ENCODE measurements around the gene MYOG. TPM values are rescaled to one million over a fixed set of nuclear protein-coding genes. Genes with fewer than 3 reads are reported as not detected.
A peak's percentile ranks its signal among the peaks of the same experiment; 100 is the strongest.

The MYOG gene
- total and polyA plus RNA-seq, 7 donors: not detected

DNA sequence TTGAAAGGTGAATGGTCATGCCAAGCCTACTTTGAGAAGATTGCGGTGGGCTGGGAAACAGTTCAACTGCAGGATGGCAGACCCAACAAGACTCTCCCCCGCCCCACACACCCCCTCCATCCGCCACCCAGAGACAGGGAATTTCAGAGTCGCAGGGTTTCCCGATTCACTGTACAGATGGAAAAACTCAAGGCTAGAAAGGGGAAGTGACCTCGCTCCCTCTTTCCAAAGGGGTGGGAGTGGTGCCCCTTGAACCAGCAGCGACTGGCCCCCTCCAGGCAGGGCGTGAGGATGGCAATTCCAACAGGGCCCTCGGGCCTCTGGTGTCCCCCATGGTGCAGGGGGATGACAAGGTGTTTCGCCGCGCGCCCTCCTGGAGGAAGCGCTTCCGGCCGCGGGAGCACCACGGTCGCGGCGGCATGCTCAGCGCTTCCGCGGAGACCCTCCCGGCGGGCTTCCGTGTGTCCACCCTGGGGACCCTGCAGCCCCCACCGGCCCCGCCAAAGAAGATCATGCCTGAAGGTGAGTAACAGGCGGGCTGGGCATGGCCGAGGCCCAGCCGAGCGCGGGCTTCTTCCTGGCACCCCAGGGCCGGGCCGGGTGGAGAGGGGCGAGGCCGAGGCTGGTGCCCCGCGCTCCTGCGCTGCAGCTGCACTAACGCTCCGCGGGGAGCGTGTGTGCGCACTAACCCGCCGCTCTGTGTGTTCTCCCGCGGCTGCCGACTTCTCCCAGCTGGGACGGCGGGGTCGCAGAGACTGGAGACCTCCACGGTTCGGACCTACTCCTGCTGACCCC lies 10.4 kb downstream of the MYOG start:
- no peak for TF ChIP-seq POLR2A (IDR thresholded peaks at IDR 0.05)
- TF ChIP-seq EP300 (IDR thresholded peaks at IDR 0.05): no peak
- no peak for TF ChIP-seq POLR2AphosphoS5 (IDR thresholded peaks at IDR 0.05)
- no peak for TF ChIP-seq CTCF (IDR thresholded peaks at IDR 0.05)
- intact Hi-C loops (cut with DNase I): no loop called here
- no peaks in the 10 kb centered on the region for H3K9me3 ChIP-seq
- H3K27me3 ChIP-seq: peaks cover 3 to 16% (median 5%) of the 10 kb centered on the region in 3 donors
- H3K27ac ChIP-seq: no peak overlapping the region
- H3K4me1 ChIP-seq: peaks cover 0 to 10% (median 8%) of the 10 kb centered on the region in 4 donors
- WGBS, 2 donors: 12% methylated on average over 56 of the region's 56 CpGs
- H3K4me3 ChIP-seq: peak overlapping the region in 3 of 4 donors; percentile 14 to 42 (median 40)
- no peaks in the 10 kb centered on the region for H3K36me3 ChIP-seq
- peak; percentile 34 for DNase-seq

DNA sequence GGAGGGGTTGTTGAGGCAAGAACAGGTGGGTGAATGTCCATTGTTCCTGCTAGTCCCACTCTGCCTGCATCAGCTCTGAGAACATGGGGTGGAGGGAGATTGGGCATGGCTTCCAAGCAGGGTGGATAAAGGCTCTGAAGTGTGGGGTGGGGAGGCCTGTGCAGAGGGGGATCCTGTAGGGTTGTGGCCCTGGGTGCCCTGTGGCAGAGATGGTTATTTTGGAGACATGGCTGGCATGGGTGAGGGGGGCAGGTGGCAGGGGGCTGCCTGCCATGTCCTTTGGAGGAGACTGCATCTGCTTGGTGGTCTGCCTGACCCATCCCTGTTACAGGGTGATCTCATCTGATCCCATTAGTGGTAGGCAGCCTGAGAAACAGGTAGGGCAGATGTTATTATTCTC lies 11.2 kb downstream of the MYOG start:
- Histone ChIP-seq H3K27ac (no peak overlapping the region), H3K27me3 (peaks cover 3 to 16% (median 5%) of the 10 kb centered on the region in 3 donors), H3K36me3 (no peaks in the 10 kb centered on the region), H3K9me3 (no peaks in the 10 kb centered on the region), H3K4me3 (no peak overlapping the region), H3K4me1 (peaks cover 0 to 18% (median 15%) of the 10 kb centered on the region in 4 donors)
- intact Hi-C loops (cut with DNase I): no loop called here
- peak; percentile 20 for DNase-seq
- TF ChIP-seq POLR2AphosphoS5 (IDR thresholded peaks at IDR 0.05) (no peak), POLR2A (IDR thresholded peaks at IDR 0.05) (no peak), EP300 (IDR thresholded peaks at IDR 0.05) (no peak), CTCF (IDR thresholded peaks at IDR 0.05) (no peak)

GRCh38 chr1:203073469-203073868 lies 12.3 kb downstream of the MYOG start:
- H3K4me1 ChIP-seq: peaks cover 0 to 29% (median 27%) of the 10 kb centered on the region in 4 donors
- peaks cover 3 to 16% (median 5%) of the 10 kb centered on the region in 3 donors for H3K27me3 ChIP-seq
- H3K9me3 ChIP-seq: no peaks in the 10 kb centered on the region
- H3K36me3 ChIP-seq: no peaks in the 10 kb centered on the region
- H3K27ac ChIP-seq: no peak overlapping the region
- TF ChIP-seq POLR2AphosphoS5 (IDR thresholded peaks at IDR 0.05) (no peak), EP300 (IDR thresholded peaks at IDR 0.05) (no peak), POLR2A (IDR thresholded peaks at IDR 0.05) (no peak), CTCF (IDR thresholded peaks at IDR 0.05) (no peak)
- 88 to 89% methylated on average over 2 of the region's 2 CpGs for WGBS, 2 donors
- intact Hi-C loops (cut with DNase I): no loop called here
- peak; percentile 15 for DNase-seq
- H3K4me3 ChIP-seq: no peak overlapping the region

GRCh38 chr1:203072911-203073310 lies 12.9 kb downstream of the MYOG start:
- intact Hi-C loops (cut with DNase I): no loop called here
- TF ChIP-seq CTCF (IDR thresholded peaks at IDR 0.05): no peak
- TF ChIP-seq EP300 (IDR thresholded peaks at IDR 0.05): no peak
- TF ChIP-seq POLR2AphosphoS5 (IDR thresholded peaks at IDR 0.05): no peak
- TF ChIP-seq POLR2A (IDR thresholded peaks at IDR 0.05): no peak
- H3K4me1 ChIP-seq: peaks cover 0 to 35% (median 32%) of the 10 kb centered on the region in 4 donors
- no peaks in the 10 kb centered on the region for H3K36me3 ChIP-seq
- no peak overlapping the region for H3K4me3 ChIP-seq
- WGBS, 2 donors: 73 to 87% methylated on average over 3 of the region's 3 CpGs
- no peaks in the 10 kb centered on the region for H3K9me3 ChIP-seq
- DNase-seq: peak; percentile 4
- peaks cover 3 to 16% (median 5%) of the 10 kb centered on the region in 3 donors for H3K27me3 ChIP-seq
- no peak overlapping the region for H3K27ac ChIP-seq
